GM21381 (cell line): ENCODE measurements around the gene NFYB.
"Not testable (repeated sequence)": the region's sequence is repeated elsewhere in the genome, so short reads cannot be mapped to it uniquely, and the experiment has no call there.

Experiments
- ATAC-seq: cut with Tn5 transposase; IDR thresholded peaks from one replicate; pipeline ENCODE4 v1.9.1; 2021; ENCODE audit warnings: mild to moderate bottlenecking, moderate library complexity; ENCODE audit not compliant: unreplicated experiment

The NFYB gene

DNA sequence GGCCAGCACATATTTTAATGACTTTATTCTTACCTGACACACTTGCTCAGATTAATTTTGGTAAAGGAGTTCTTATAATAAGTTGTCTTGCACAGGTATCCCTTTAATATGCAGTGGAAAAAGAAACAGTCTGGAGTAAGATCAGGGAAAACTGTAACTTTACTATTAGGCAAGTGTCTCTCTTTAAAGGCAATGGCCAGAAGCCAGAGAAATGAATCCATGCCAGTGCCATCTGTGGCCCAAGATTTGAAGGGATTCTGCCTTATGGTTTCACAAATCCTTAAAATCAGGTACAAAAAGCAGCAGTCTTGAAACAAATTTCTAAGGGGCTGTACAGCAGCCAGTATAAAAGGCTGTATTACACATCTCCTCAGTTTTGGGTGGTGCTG lies 22.4 kb downstream of the NFYB start:
- ATAC-seq: no peak

DNA sequence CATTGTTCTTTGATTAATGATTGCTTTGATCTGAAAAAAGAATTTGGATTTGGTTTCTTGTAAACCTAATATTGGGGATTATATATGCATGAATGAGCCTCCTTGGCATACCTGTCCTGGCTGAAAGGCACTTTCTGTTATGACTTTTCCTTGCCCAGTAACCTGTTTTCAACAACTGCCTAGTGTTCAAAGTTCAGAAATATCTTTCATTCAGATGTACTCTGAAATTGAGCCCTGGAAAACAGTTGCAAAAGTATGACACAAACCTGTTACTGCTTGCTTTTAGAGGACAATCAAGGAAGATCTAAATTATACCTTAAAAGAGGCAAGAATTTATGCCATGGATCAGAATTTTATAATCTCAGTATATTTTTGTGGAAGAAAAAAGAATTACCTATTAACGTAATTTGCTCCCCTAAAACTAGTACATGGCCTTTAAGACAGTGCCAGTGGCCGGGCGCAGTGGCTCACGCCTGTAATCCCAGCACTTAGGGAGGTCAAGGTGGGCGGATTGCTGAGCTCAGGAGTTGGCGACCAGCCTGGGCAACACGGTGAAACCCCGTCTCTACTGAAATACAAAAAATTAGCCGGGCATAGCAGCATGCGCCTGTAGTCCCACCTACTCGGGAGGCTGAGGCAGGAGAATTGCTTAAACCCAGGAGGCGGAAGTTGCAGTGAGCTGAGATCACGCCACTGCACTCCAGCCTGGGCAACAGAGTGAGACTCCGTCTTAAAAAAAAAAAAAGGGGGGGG lies 23.0 kb downstream of the NFYB start:
- not testable (repeated sequence) for ATAC-seq

GRCh38 chr12:104109446-104110271 lies 28.4 kb downstream of the NFYB start:
- ATAC-seq: no peak

DNA sequence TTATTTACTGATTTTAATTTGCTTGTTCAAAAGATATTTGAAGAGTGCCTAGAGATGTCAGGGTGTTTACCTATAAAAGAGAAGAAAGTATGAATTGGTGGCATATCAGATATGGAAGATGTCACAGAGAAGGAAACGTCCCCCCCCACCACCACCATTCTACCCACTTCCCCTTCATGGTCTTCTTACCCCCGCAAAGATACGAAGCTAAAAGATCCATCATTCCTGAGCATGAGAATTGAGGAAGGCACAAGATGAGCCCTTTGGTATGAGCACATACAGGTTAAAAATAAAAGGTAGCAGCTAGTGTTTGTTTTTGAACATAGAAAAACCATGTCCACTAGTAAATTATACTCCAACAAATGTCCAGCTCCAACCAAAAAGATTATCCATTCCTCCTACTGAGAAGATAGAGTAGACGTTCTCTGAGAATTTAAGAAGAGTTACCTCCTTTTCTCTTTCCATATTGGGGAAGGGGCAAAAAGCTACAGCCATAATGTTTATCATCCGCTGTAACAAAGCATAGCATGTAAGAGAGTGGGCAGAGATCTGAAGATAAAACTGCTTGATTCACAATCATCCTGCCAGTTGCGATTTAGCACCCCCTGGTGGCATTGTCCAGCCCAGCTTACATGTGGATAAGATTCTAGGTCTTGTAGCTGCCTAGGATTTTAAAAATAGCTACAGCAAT lies 29.1 kb downstream of the NFYB start:
- no peak for ATAC-seq

DNA sequence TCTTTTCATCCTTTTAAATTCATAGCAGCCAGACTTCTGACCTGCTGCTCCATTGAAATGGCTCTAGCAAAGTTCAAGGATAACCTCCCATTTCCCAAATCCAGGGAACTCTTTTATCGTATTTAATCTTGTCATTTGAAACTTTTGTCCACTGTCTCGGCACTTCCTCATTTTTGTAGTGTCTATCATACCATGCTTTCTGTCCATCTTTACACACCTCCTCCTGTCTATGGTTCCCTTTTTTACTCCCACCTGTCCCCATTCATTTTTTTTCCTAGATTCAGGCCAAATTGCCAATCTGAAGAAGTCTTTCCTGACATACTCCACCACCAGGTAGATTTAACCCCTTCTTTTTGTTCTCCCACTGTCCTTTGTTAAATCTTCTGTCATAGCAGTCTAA lies 31.0 kb downstream of the NFYB start:
- ATAC-seq: no peak

GRCh38 chr12:104105461-104105860 lies 32.5 kb downstream of the NFYB start:
- ATAC-seq: no peak

- ATAC-seq: no peak
Measured at GRCh38 chr12:104097954-104098353, 40.1 kb downstream of the NFYB start.

DNA sequence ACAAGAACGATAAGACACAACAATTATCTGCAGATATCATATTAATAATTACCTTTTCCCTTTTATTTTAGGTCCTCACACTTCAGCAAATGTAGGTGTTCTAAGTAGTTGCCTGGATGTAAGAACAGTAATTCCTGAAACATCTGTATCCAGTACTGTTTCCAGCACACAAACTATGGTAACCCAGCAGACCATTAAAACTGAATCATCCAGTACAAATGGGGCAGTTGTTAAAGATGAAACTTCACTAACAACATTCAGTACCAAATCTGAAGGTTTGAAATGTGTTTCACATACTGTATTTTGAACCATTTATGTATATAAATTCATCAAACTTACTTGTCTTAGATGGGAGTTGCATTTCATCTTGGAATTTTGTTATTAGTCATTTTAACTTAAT lies 42.7 kb downstream of the NFYB start:
- no peak for ATAC-seq

DNA sequence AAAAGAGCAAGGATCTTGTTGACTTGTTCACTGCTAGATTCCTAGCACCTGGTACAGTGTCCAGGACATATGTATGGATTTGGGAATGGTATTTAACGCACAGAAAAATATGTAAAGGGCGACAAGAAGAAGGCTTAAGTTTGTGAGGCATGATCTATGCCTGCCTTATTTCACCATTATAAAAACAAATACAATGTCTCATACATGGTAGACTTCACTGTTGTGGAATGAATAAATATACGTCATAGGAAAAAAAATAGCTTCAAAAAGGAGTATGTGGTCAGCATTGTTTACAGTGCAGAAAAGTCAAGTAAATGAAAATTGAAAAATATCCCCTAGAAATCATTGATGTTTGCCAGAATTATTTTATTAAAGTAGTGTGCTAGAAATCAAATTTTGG lies 43.7 kb downstream of the NFYB start:
- ATAC-seq: no peak

DNA sequence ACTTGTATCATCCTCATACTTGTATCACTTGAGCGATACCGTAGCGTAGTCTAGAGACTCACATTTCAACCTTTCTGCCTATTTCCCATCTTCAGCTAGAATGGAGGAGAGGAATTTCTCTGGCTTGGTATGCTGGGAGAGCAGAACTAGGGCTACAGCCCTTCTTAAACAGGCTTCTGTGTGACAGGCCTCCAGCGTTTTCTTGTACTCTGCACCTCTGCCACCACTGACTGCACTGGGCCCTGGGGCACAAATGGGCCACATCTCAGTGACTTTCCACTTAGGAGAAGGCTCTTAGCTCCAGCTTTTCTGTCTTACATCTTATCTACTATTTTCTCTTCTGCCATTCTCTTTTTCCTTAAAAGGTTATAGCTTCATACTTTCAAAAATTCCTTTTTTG lies 46.9 kb downstream of the NFYB start:
- ATAC-seq: no peak

DNA sequence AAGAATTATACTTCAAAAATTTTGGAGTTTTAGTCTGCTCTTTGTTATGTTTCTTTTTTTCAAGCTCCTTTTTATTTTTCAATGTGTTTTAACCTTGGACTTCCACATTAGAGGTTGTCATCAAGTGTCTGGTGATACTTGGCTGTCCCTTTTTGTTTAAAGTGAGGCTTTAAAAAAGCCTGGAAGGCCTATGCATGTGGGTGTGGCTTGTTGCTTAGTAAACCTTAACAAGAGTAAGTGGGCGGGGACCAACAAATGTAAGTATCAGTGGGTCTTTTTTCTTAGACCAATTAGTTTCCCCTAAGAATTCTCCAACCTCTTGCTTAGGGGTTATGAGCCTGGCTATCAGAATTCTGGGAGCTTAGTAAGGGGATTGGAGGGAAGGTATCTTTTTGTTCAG lies 47.3 kb downstream of the NFYB start:
- ATAC-seq: no peak

DNA sequence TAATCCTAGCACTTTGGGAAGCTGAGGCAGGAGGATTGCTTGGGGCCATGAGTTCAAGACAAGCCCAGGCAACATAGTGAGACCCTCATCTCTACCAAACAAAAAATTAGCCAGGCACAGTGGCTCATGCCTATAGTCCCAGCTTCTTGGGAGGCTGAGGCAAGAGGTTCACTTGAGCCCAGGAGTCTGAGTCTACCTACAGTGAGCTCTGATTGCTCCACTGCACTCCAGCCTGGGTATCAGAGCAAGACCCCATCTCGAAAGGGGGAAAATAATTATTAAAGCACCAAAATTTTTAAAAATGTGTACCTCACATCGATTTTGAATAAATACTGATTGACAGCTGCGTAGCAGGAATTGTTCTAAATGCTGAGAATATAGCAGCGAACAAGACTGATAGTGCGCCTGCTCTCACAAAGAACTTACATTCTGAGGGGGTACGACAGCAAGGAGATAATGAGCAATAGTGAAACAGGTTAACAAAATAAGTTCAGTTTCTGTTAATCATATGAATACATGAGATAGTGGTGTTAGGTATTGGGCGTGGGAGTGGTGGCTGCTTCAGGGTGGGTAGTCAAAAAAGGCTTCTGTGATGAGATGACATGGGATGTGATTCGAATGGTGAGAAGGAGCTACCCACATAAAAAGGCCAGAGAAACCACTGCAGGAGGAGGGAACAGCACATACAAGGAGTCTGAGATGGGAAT lies 54.1 kb downstream of the NFYB start:
- ATAC-seq: peak; percentile 76

DNA sequence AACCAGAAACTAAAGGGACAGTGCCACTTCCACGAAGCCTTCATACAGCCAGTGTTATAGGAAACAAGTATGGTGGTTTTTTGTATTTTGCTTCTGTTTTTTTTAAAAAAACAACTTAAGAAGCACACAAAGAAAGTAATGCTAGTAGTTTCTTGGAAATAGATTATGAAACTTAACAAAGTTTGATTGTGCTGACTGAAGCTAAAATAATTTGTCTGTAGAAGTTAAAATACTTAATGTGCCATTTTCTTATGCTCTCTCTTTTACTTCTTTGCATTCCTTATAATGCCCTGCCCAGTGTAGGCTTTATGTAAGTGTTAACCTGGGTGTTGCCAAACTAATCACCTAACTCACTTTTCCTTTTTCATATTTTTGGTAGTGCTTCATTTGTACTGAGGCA lies 57.2 kb downstream of the NFYB start:
- ATAC-seq: no peak

DNA sequence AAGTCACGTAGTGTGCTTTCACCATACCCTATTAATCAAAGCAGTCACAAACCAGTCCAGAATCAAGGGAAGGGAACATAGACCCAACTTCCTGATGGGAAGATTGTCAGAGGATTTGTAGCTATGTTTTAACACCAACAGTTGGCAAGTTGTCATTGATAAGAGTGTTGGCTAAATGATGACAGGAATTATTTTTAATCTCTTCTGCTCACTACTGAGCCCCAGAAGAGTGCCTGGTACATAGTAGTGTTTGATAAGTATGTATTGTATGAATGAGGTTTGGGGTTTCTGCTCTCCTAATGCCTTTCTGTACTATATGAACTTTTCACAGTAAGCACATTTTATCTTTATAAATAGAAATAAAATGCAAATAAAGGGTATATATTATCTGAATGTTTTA lies 59.0 kb downstream of the NFYB start:
- ATAC-seq: no peak

DNA sequence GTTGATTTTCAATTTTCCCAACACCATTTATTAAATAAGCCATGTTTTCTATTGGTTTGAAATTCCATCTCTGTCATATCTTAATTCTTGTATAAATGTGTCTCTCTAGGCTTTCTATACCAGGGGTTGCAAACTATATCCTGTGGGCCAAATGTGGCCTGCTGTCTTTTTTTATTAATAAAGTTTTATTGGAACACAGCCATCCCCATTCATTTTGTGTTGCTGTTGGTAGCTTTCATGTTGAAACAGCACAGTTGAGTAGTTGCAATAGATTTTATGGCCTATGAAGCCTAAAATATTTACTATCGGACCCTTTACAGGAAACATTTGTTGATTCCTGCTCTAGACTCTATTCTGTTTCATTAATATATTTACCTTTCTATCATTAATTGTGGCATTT lies 64.3 kb downstream of the NFYB start:
- no peak for ATAC-seq

DNA sequence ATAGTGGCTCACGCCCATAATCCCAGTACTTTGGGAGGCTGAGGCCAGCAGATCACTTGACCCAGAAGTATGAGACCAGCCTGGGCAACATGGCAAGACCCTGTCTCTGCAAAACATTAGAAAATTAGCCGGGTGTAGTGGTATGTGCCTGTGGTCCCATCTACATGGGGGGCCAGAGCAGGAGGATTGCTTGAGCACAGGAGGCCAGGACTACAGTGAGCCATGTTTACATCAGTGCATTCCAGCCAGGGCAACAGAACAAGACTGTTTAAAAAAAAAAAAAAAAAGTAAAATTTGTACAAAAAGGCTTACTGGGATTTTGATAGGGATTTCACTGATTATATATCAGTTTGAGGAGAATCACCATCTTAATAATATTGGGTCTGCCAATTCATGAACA lies 65.9 kb downstream of the NFYB start:
- ATAC-seq: no peak
